OCI-LY1 (cell line): ENCODE results near the gene ROR1.

ENCODE experiments used
- H2AFZ ChIP-seq: fragments of 200-600 bp; sonication (generic), shearing (Covaris generic); 2 replicates; pipeline ENCODE4 v1.6.0; 2014; ENCODE audit warnings: antibody characterized with exemption, mild to moderate bottlenecking, low read length
- H3F3A ChIP-seq: fragments of 200-600 bp; sonication (generic), shearing (Covaris generic); 2 replicates; pipeline ENCODE4 v1.6.0; 2014; ENCODE audit warnings: mild to moderate bottlenecking, antibody characterized with exemption, low read length, moderate library complexity; ENCODE audit not compliant: insufficient read depth
- H3K27ac ChIP-seq: fragments of 200-600 bp; sonication (generic); 2 replicates; pipeline ENCODE4 v1.5.1; 2014; ENCODE audit warnings: low read length, mixed run types, mild to moderate bottlenecking, low read depth; ENCODE audit not compliant: poor library complexity, severe bottlenecking
- H3K27me3 ChIP-seq: fragments of 200-600 bp; sonication (generic); 2 replicates; pipeline ENCODE4 v1.6.0; 2014; ENCODE audit warnings: antibody characterized with exemption, mild to moderate bottlenecking, low read length, moderate library complexity; ENCODE audit not compliant: insufficient read depth
- H3K36me3 ChIP-seq: fragments of 200-600 bp; sonication (generic); 2 replicates; pipeline ENCODE4 v1.6.1; 2014; ENCODE audit warnings: mild to moderate bottlenecking, antibody characterized with exemption, low read length, moderate library complexity, mixed read lengths; ENCODE audit not compliant: insufficient read depth
- H3K4me1 ChIP-seq: fragments of 200-600 bp; sonication (generic); 2 replicates; pipeline ENCODE4 v1.5.1; 2014; ENCODE audit warnings: mild to moderate bottlenecking, low read length, moderate library complexity; ENCODE audit not compliant: insufficient read depth, severe bottlenecking
- H3K4me2 ChIP-seq: fragments of 200-600 bp; sonication (generic), shearing (Covaris generic); 2 replicates; pipeline ENCODE4 v1.6.1; 2014; ENCODE audit warnings: low read length
- H3K4me3 ChIP-seq: fragments of 200-600 bp; sonication (generic); 2 replicates; pipeline ENCODE4 v1.5.1; 2014; ENCODE audit warnings: low read length, low read depth, mild to moderate bottlenecking, mixed read lengths; ENCODE audit not compliant: poor library complexity, severe bottlenecking
- H3K79me2 ChIP-seq: fragments of 200-600 bp; shearing (Covaris generic); 2 replicates; pipeline ENCODE4 v1.6.1; 2016; ENCODE audit warnings: mixed run types, low read length, mixed read lengths; ENCODE audit not compliant: insufficient read depth
- H3K9ac ChIP-seq: fragments of 200-600 bp; sonication (generic), shearing (Covaris generic); 2 replicates; pipeline ENCODE4 v1.6.1; 2014; ENCODE audit warnings: mild to moderate bottlenecking, low read length, mixed read lengths
- H3K9me2 ChIP-seq: fragments of 200-600 bp; sonication (generic), shearing (Covaris generic); 2 replicates; pipeline ENCODE4 v1.6.1; 2014; ENCODE audit warnings: low read depth, mild to moderate bottlenecking, low read length, mixed read lengths
- H3K9me3 ChIP-seq: fragments of 200-600 bp; shearing (Covaris generic); 2 replicates; pipeline ENCODE4 v1.6.1; 2014; ENCODE audit warnings: low read length, mixed read lengths
- H4K20me1 ChIP-seq: fragments of 200-600 bp; sonication (generic), shearing (Covaris generic); 2 replicates; pipeline ENCODE4 v1.6.0; 2016; ENCODE audit warnings: mild to moderate bottlenecking, low read length; ENCODE audit not compliant: insufficient read depth
- CTCF ChIP-seq: fragments of 200-600 bp; sonication (generic), shearing (Covaris generic); IDR thresholded peaks from 2 replicates; pipeline ENCODE4 v1.5.1; 2017; ENCODE audit warnings: mild to moderate bottlenecking, antibody characterized with exemption, low read length, moderate library complexity, mixed read lengths
- EZH2 ChIP-seq: fragments of 200-600 bp; sonication (generic), shearing (Covaris generic); IDR thresholded peaks from 2 replicates; pipeline ENCODE4 v1.8.0; 2017; ENCODE audit warnings: borderline replicate concordance, mixed run types, mild to moderate bottlenecking, antibody characterized with exemption, low read length, moderate library complexity, mixed read lengths

The ROR1 gene

GRCh38 chr1:63878932-63879331 lies 105.1 kb downstream of the ROR1 start:
- Histone ChIP-seq H3K4me2 (no peak overlapping the region), H2AFZ (no peak overlapping the region), H3F3A (no peaks in the 10 kb centered on the region), H3K27me3 (no peaks in the 10 kb centered on the region), H3K36me3 (no peaks in the 10 kb centered on the region), H3K4me3 (no peak overlapping the region), H4K20me1 (no peaks in the 10 kb centered on the region), H3K9me2 (no peaks in the 10 kb centered on the region), H3K27ac (no peak overlapping the region), H3K9me3 (no peaks in the 10 kb centered on the region), H3K79me2 (no peaks in the 10 kb centered on the region), H3K4me1 (no peaks in the 10 kb centered on the region), H3K9ac (no peak overlapping the region)
- TF ChIP-seq CTCF = no peak
- TF ChIP-seq EZH2 = no peak

GRCh38 chr1:63880958-63881576 lies 107.2 kb downstream of the ROR1 start:
- H3K27me3 ChIP-seq = no peaks in the 10 kb centered on the region

GRCh38 chr1:63882048-63882704 lies 108.4 kb downstream of the ROR1 start:
- TF ChIP-seq CTCF (no peak), EZH2 (no peak)

More at GRCh38 chr1:63880958-63881576, 107.2 kb downstream of the ROR1 start:
- Histone ChIP-seq H3K9me3 (no peaks in the 10 kb centered on the region), H4K20me1 (no peaks in the 10 kb centered on the region), H3K4me3 (no peak overlapping the region), H3K9me2 (no peaks in the 10 kb centered on the region), H3K36me3 (no peaks in the 10 kb centered on the region), H3K4me2 (no peak overlapping the region), H3K9ac (no peak overlapping the region), H3F3A (no peaks in the 10 kb centered on the region), H2AFZ (no peak overlapping the region), H3K79me2 (no peaks in the 10 kb centered on the region), H3K27ac (no peak overlapping the region), H3K4me1 (no peaks in the 10 kb centered on the region)
- TF ChIP-seq EZH2 (no peak), CTCF (no peak)

More at GRCh38 chr1:63882048-63882704, 108.4 kb downstream of the ROR1 start:
- Histone ChIP-seq H3K27ac (no peak overlapping the region), H3K4me2 (no peak overlapping the region), H3K79me2 (no peaks in the 10 kb centered on the region), H3K27me3 (no peaks in the 10 kb centered on the region), H3F3A (no peaks in the 10 kb centered on the region), H3K9me3 (no peaks in the 10 kb centered on the region), H3K4me3 (no peak overlapping the region), H3K9me2 (no peaks in the 10 kb centered on the region), H4K20me1 (no peaks in the 10 kb centered on the region), H3K9ac (no peak overlapping the region), H3K4me1 (no peaks in the 10 kb centered on the region), H3K36me3 (no peaks in the 10 kb centered on the region), H2AFZ (no peak overlapping the region)
